Thyroid gland (tissue), 4 donors: ENCODE data around the gene KLK8. TPM values are rescaled to one million over a fixed set of nuclear protein-coding genes. Genes with fewer than 3 reads are reported as not detected.
"Not testable (repeated sequence)": the region's sequence is repeated elsewhere in the genome, so short reads cannot be mapped to it uniquely, and the experiment has no call there.

Source experiments
- DNase-seq, 2 donors: peaks; one replicate each; pipeline ENCODE4 v3.0.0-alpha.2; 2019
- H3K27ac ChIP-seq, 3 donors: fragments of 200-600 bp; sonication (generic); 1 replicate in 2 of 3; 2 replicates in 1 of 3; pipeline ENCODE4 v1.5.1; 2016 to 2019; ENCODE audit warnings: mild to moderate bottlenecking in 1 of 3, moderate library complexity in 1 of 3
- H3K27me3 ChIP-seq: fragments of 200-600 bp; sonication (generic); one replicate; pipeline ENCODE4 v1.5.1; 2019
- H3K36me3 ChIP-seq, 2 donors: fragments of 200-600 bp; sonication (generic); one replicate each; pipeline ENCODE4 v1.5.1; 2016 to 2019
- H3K4me1 ChIP-seq, 2 donors: fragments of 200-600 bp; sonication (generic); one replicate each; pipeline ENCODE4 v1.5.1; 2017 to 2019
- H3K4me3 ChIP-seq, 3 donors: fragments of 200-600 bp; sonication (generic); replicated peaks in 1 of 3; 1 replicate in 2 of 3; 2 replicates in 1 of 3; pipeline ENCODE4 v1.5.1; 2016; ENCODE audit warnings: mild to moderate bottlenecking in 1 of 3
- H3K9me3 ChIP-seq: fragments of 200-600 bp; sonication (generic); one replicate; pipeline ENCODE4 v1.5.1; 2017
- CTCF ChIP-seq, 6 experiments: fragments of 200-600 bp in 3 of 6; fragments of 450-650 bp in 3 of 6; sonication (generic) in 3 of 6; IDR thresholded peaks; one replicate each; pipeline ENCODE4 v1.5.1; 2016 to 2019; ENCODE audit warnings: antibody characterized with exemption in 6 of 6, mild to moderate bottlenecking in 2 of 6, inconsistent platforms in 1 of 6, moderate library complexity in 1 of 6
- POLR2A ChIP-seq, 2 donors: fragments of 450-650 bp; IDR thresholded peaks; one replicate each; pipeline ENCODE4 v1.6.1; 2017; ENCODE audit warnings: antibody characterized with exemption in 2 of 2, mild to moderate bottlenecking in 2 of 2, moderate library complexity in 1 of 2
- WGBS, 2 donors: methylation state at CpG; one replicate each; pipeline ENCODE4 v1.1.5; 2017; 5-methylcytosine and 5-hydroxymethylcytosine counted together
- intact Hi-C: fragments of 100-400 bp; cut with DNase I; formaldehyde crosslinking; loops from one replicate; pipeline ENCODE4 v1.15.1; 2023
- total RNA-seq, 4 donors: library from RNA; depleted of rRNA; stranded (reverse); fragments of >200 nt; gene quantifications; one replicate each; pipeline ENCODE4 v1.2.3, GENCODE V29; 2016

The KLK8 gene
- total RNA-seq, 4 donors from 2014 or later = 0.78 TPM; not detected in 3

GRCh38 chr19:50992666-50993035 lies 8.8 kb downstream of the KLK8 start:
- no peaks in the 10 kb centered on the region for H3K9me3 ChIP-seq
- H3K27me3 ChIP-seq = no peaks in the 10 kb centered on the region
- H3K27ac ChIP-seq = no peak overlapping the region
- intact Hi-C loops = no loop called here
- H3K4me1 ChIP-seq = no peaks in the 10 kb centered on the region
- no peak for DNase-seq
- H3K36me3 ChIP-seq = no peaks in the 10 kb centered on the region
- TF ChIP-seq POLR2A (IDR thresholded peaks at IDR 0.05) = no peak
- TF ChIP-seq CTCF (IDR thresholded peaks at IDR 0.05) = no peak
- H3K4me3 ChIP-seq = no peak overlapping the region
- whole genome bisulfite sequencing, 2 donors = 68 to 71% methylated on average over 2 of the region's 2 CpGs

- H3K27me3 ChIP-seq, intact Hi-C loops, DNase-seq, H3K27ac ChIP-seq, H3K4me3 ChIP-seq, H3K9me3 ChIP-seq, H3K36me3 ChIP-seq, H3K4me1 ChIP-seq: not testable (repeated sequence)
- 83 to 85% methylated on average over 14 of the region's 14 CpGs for WGBS, 2 donors
Measured at GRCh38 chr19:50984416-50984815, 17.0 kb downstream of the KLK8 start.

- Histone ChIP-seq H3K9me3 (no peaks in the 10 kb centered on the region), H3K27ac (no peak within 1 kb of the TSS), H3K36me3 (no peaks in the 10 kb centered on the region), H3K27me3 (no peaks in the 10 kb centered on the region), H3K4me1 (no peaks in the 10 kb centered on the region), H3K4me3 (no peak within 1 kb of the TSS)
- DNase-seq = no peak
- no peak for TF ChIP-seq POLR2A (IDR thresholded peaks at IDR 0.05)
- TF ChIP-seq CTCF (IDR thresholded peaks at IDR 0.05) = no peak
- WGBS, 2 donors = 12 to 24% methylated on average over 16 to 28 of the region's 28 CpGs
- intact Hi-C loops = no loop called here
Measured at GRCh38 chr19:50983625-50984292, 17.6 kb downstream of the KLK8 start, which contains the start of gene KLK7. TSS of gene KLK7 (minus strand) at chr19:50983917. CDS start at chr19:50982399, 1,518 bp downstream.

- WGBS, 2 donors = 77 to 86% methylated on average over 4 of the region's 4 CpGs
- no peaks in the 10 kb centered on the region for H3K27me3 ChIP-seq
- no peaks in the 10 kb centered on the region for H3K9me3 ChIP-seq
- intact Hi-C loops = no loop called here
- no peak overlapping the region for H3K27ac ChIP-seq
- no peaks in the 10 kb centered on the region for H3K4me1 ChIP-seq
- no peak overlapping the region for H3K4me3 ChIP-seq
- TF ChIP-seq POLR2A (IDR thresholded peaks at IDR 0.05) (no peak), CTCF (IDR thresholded peaks at IDR 0.05) (no peak)
- H3K36me3 ChIP-seq = no peaks in the 10 kb centered on the region
- no peak for DNase-seq
Measured at GRCh38 chr19:50982186-50982585, 19.2 kb downstream of the KLK8 start.

- Histone ChIP-seq H3K4me3 (no peak overlapping the region), H3K36me3 (no peaks in the 10 kb centered on the region), H3K27me3 (no peaks in the 10 kb centered on the region), H3K9me3 (no peaks in the 10 kb centered on the region), H3K4me1 (no peaks in the 10 kb centered on the region), H3K27ac (no peak overlapping the region)
- TF ChIP-seq CTCF (IDR thresholded peaks at IDR 0.05) = no peak
- no peak for TF ChIP-seq POLR2A (IDR thresholded peaks at IDR 0.05)
- intact Hi-C loops = no loop called here
- DNase-seq = no peak
- WGBS, 2 donors = 53 to 73% methylated on average over 10 to 11 of the region's 11 CpGs
Measured at GRCh38 chr19:50981587-50982146, 19.7 kb downstream of the KLK8 start.
